Ectodermal cell (in vitro differentiated cells): ENCODE results near the gene HASPIN.
A peak's percentile ranks its signal among the peaks of the same experiment; 100 is the strongest.
"Not testable (repeated sequence)": the region's sequence is repeated elsewhere in the genome, so short reads cannot be mapped to it uniquely, and the experiment has no call there.

ENCODE experiments used
- H3K27ac ChIP-seq: 2 replicates; pipeline ENCODE4 v1.7.0; 2013; ENCODE audit warnings: mild to moderate bottlenecking, low read depth, low read length; ENCODE audit not compliant: insufficient read depth, poor library complexity, severe bottlenecking
- H3K27me3 ChIP-seq: 2 replicates; pipeline ENCODE4 v1.7.0; 2013; ENCODE audit warnings: mild to moderate bottlenecking, low read length; ENCODE audit not compliant: insufficient read depth, control insufficient read depth, poor library complexity, severe bottlenecking
- H3K36me3 ChIP-seq: one replicate; pipeline ENCODE4 v1.7.0; 2013; ENCODE audit warnings: low read length; ENCODE audit not compliant: control insufficient read depth, insufficient read depth
- H3K4me1 ChIP-seq: one replicate; pipeline ENCODE4 v1.7.0; 2013; ENCODE audit warnings: low read length; ENCODE audit not compliant: control insufficient read depth, insufficient read depth
- H3K4me3 ChIP-seq: 2 replicates; pipeline ENCODE4 v1.7.0; 2013; ENCODE audit warnings: low read depth, low read length, control low read depth; ENCODE audit not compliant: insufficient read depth
- H3K9me3 ChIP-seq: 2 replicates; pipeline ENCODE4 v1.7.0; 2013; ENCODE audit warnings: mild to moderate bottlenecking, low read length, moderate library complexity; ENCODE audit not compliant: control insufficient read depth
- WGBS, 2 experiments: methylation state at CpG; one replicate each; pipeline ENCODE4 v1.1.7; 2013; ENCODE audit warnings: missing lambda C conversion rate in 2 of 2; 5-methylcytosine and 5-hydroxymethylcytosine counted together

HASPIN gene

DNA sequence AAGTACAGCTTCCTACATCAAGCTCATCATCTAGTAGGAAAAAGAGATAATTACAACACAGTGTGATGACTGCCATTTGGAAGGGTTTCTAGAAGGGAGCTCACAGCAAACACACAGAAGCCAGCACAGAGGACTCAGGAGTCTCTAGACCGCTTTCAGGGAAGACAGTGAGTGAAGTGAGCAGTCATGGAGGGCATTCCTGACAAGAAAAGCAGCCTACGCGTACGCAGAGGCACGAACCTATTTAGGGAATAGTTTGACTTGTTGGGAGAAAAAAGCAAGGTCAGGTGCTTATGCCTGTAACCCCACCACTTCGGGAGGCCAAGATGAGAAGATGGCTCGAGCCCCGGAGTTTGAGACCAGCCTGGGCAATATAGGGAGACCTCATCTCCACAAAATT is 8.4 kb upstream of the HASPIN start:
- H3K27ac ChIP-seq, result no peak overlapping the region
- WGBS, 2 experiments, result 87 to 91% methylated on average over 8 of the region's 8 CpGs
- H3K36me3 ChIP-seq, result peaks cover 21% of the 10 kb centered on the region
- no peaks in the 10 kb centered on the region for H3K9me3 ChIP-seq
- H3K4me1 ChIP-seq, result no peaks in the 10 kb centered on the region
- H3K27me3 ChIP-seq, result no peaks in the 10 kb centered on the region
- H3K4me3 ChIP-seq, result no peak overlapping the region

DNA sequence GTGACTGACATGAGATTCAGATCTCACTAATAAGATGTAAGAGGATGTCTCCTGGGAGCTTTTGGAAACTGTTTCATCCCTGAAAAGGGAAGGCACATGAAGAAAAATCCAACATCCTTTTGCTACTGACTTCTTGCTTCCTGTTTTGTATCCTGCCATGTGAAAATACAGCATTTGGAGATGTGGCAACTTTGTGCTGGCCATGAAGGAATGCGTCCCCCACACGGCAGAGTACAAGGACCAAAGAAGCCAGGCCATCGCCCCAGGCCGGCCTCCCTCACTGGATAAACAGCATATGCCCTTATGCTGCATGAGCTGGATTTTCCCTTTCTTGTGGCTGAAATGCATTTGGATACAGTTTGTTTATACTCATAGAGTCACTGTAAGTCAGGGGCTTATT is 5.5 kb upstream of the HASPIN start:
- Histone ChIP-seq H3K36me3 (peaks cover 21% of the 10 kb centered on the region), H3K4me3 (no peak overlapping the region), H3K4me1 (no peaks in the 10 kb centered on the region), H3K27ac (no peak overlapping the region), H3K27me3 (no peaks in the 10 kb centered on the region), H3K9me3 (no peaks in the 10 kb centered on the region)
- WGBS, 2 experiments, result 95% methylated on average over 4 of the region's 4 CpGs

DNA sequence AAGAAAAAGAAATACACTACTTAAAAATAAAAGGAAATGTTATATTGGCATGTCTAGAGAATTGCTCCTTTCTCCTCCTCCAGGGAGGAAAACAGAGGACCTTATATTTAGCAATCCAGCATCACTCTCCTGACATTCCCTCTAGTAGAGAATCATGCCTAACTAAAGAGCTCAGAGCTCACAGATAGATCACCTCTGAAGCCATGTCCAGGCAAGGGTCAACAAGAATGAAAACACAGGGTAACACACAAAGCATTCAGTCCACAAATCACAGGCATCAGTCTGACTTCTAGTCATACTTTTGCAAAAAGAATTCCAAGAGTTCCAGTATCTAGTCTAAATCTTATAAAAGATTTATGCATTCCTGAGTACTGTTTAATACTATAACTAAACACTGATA is 4.4 kb upstream of the HASPIN start:
- Histone ChIP-seq H3K27me3 (no peaks in the 10 kb centered on the region), H3K9me3 (no peaks in the 10 kb centered on the region), H3K36me3 (peaks cover 21% of the 10 kb centered on the region), H3K4me3 (no peak overlapping the region), H3K27ac (no peak overlapping the region), H3K4me1 (no peaks in the 10 kb centered on the region)

- H3K4me1 ChIP-seq, result peaks cover 7% of the 10 kb centered on the region
- H3K4me3 ChIP-seq, result peak overlapping the region; percentile 54
- H3K27me3 ChIP-seq, result no peaks in the 10 kb centered on the region
- H3K9me3 ChIP-seq, result no peaks in the 10 kb centered on the region
- H3K36me3 ChIP-seq, result peaks cover 7% of the 10 kb centered on the region
- WGBS, 2 experiments, result 76 to 77% methylated on average over 6 of the region's 6 CpGs
- no peak overlapping the region for H3K27ac ChIP-seq
Observed at GRCh38 chr17:3722716-3723115, 987 bp upstream of the HASPIN start.

DNA sequence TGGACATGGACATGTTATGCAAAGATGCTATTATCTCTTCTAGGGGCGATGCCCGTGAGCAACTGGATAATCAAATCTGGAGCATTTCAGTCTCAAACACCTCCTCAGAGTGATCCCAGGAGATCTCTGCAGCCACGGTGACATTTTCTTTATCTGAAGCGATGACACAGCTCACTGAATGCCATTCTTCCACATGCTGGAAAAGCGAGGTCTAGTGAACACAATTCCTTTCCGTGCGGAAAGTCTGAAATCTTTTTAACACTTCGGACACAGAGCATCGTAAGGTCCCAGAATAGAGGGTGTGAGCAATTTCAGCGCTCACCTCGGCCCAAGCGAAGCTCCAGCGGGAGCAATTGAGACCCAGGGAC is 531 bp upstream of the HASPIN start:
- H3K36me3 ChIP-seq, result peaks cover 7% of the 10 kb centered on the region
- 11 to 14% methylated on average over 13 of the region's 13 CpGs for WGBS, 2 experiments

GRCh38 chr17:3724378-3725077 is 825 bp downstream of the HASPIN start:
- Histone ChIP-seq H3K27ac (no peak overlapping the region), H3K9me3 (no peaks in the 10 kb centered on the region), H3K36me3 (peaks cover 7% of the 10 kb centered on the region), H3K4me1 (peaks cover 7% of the 10 kb centered on the region), H3K27me3 (no peaks in the 10 kb centered on the region), H3K4me3 (peak overlapping the region; percentile 54)
- WGBS, 2 experiments, result 21% methylated on average over 27 of the region's 27 CpGs

More for the DNA sequence above, 531 bp upstream of the HASPIN start:
- no peaks in the 10 kb centered on the region for H3K27me3 ChIP-seq
- H3K4me3 ChIP-seq, result peak overlapping the region; percentile 54
- peaks cover 7% of the 10 kb centered on the region for H3K4me1 ChIP-seq
- H3K27ac ChIP-seq, result no peak overlapping the region
- no peaks in the 10 kb centered on the region for H3K9me3 ChIP-seq

DNA sequence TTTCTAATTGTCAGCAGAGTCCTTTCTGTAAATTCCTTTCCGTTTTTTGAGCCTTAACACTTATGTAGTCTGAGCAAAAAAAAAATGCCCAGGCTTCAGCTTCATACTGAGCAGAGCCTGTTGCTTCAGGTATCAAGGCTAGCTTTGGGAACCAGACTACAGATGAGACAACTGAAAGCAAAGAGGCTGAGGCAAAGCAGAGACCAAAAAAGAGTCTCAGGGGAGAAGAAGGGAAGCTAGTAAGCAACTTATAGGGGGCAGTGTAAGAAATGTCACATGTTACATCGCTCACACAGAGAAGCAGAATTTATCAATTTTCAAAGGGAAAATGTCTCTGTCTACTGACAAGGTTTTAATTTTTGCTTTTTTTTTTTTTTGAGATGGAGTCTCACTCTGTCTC is 3.3 kb downstream of the HASPIN start:
- H3K4me1 ChIP-seq, result peaks cover 10% of the 10 kb centered on the region
- no peak overlapping the region for H3K4me3 ChIP-seq
- no peaks in the 10 kb centered on the region for H3K9me3 ChIP-seq
- WGBS, 2 experiments, result 84 to 85% methylated on average over 2 of the region's 2 CpGs
- H3K27ac ChIP-seq, result no peak overlapping the region
- H3K36me3 ChIP-seq, result no peaks in the 10 kb centered on the region
- H3K27me3 ChIP-seq, result no peaks in the 10 kb centered on the region

DNA sequence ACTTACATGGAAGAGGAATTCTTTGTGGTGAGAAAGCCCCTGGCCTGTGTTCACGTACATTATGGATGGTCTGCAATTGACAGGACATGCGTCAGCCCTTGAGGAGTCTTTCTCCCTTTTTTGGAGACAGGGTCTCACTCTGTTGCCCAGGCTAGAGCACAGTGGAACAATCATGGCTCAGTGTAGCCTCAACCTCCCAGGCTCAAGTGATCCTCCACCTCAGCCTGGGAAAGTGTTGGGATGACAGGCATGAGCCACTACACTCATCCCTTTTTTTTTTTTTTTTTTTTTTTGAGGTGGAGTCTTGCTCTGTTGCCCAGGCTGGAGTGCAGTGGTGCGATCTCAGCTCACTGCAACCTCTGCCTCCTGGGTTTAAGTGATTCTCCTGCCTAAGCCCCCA is 4.4 kb downstream of the HASPIN start:
- H3K27me3 ChIP-seq, H3K4me3 ChIP-seq, H3K36me3 ChIP-seq, H3K9me3 ChIP-seq, H3K27ac ChIP-seq: not testable (repeated sequence)
- WGBS, 2 experiments, result 93 to 96% methylated on average over 3 of the region's 3 CpGs
- H3K4me1 ChIP-seq, result peaks cover 10% of the 10 kb centered on the region

GRCh38 chr17:3729881-3730280 is 6.2 kb downstream of the HASPIN start:
- Histone ChIP-seq H3K36me3 (no peaks in the 10 kb centered on the region), H3K9me3 (no peaks in the 10 kb centered on the region), H3K27ac (no peak overlapping the region), H3K4me3 (no peak overlapping the region), H3K4me1 (peaks cover 7% of the 10 kb centered on the region), H3K27me3 (no peaks in the 10 kb centered on the region)
- WGBS, 2 experiments, result 84% methylated on average over 6 of the region's 6 CpGs

DNA sequence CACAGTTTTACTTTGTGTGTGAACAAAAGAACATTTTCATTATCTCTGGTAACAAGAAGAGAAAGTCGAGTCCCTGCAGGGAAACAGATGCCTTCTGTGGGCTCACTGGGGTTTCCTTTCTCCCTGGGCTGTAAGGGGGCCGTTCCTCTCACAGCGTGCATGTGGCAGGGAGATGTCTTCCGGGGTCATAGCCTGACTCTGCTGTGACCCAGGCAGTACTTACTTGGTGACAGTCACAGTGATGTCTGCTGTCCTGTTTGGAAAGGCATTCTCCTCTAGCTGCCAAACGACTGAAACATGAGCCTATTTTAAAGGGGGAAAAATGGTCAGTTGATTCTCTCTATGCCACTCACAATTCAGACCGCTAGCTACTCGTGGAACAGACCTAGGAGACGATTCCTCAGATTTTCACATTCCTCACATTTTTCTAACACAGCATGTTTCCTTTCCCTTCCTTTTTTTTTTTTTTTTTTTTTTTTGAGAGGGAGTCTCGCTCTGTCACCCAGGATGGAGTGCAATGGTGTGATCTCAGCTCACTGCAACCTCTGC is 7.3 kb downstream of the HASPIN start:
- Histone ChIP-seq H3K9me3 (no peaks in the 10 kb centered on the region), H3K27ac (peak overlapping the region; percentile 0), H3K27me3 (no peaks in the 10 kb centered on the region), H3K4me1 (peaks cover 3% of the 10 kb centered on the region), H3K36me3 (no peaks in the 10 kb centered on the region), H3K4me3 (no peak overlapping the region)
- WGBS, 2 experiments, result 37 to 46% methylated on average over 9 of the region's 9 CpGs
